ENCODE data around the gene DCAF15.

DNA sequence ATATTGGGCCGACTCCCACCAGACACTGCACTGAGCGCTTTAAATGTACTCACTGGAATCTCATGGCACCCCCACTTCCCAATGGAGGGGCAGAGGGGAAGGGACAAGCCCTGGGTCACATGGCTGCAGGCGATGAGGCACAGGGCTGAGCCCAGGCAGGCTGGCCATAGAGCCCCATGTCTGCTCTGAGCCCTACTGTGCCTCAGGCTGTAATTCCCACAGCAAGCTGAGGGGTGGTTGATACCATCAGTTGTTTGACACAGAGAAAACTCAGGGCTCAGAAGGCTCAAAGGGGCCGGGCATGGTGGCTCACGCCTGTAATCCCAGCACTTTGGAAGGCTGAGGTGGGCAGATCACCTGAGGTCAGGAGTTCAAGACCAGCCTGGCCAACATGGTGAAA lies 28.7 kb downstream of the DCAF15 start:
- no peak for TF ChIP-seq POLR2AphosphoS5 (IDR thresholded peaks at IDR 0.05; ENCODE audit: low read depth, low read length)
- no peak for TF ChIP-seq POLR2A (IDR thresholded peaks at IDR 0.05; ENCODE audit: low read depth, low read length)
- no peak for TF ChIP-seq TAF1 (IDR thresholded peaks at IDR 0.05; ENCODE audit: borderline replicate concordance, low read depth, low read length)
